GM19324 (cell line): Measurements from ENCODE around the gene PXK.

Experiments
- ATAC-seq: cut with Tn5 transposase; IDR thresholded peaks from one replicate; pipeline ENCODE4 v1.9.1; 2021; ENCODE audit warnings: mild to moderate bottlenecking, moderate library complexity; ENCODE audit not compliant: unreplicated experiment, low FRiP score

PXK gene

DNA sequence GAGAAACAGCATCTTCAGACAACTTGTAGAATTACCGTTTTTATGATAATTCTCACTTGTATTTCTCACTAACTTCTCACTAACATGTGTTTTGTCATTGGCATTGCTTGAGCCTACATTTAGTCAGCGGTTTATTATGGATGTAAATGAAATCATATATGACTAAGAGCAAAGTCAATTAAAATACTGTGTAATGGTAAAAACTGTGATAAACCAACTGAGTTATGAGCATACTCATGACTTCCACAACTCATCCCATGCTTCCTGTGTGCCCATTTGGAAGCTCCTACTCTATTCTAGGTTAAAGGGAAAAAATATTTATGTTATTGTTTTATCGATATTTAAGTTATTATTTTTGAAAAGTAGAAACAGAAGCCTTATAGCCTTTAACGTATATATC is 12.8 kb downstream of the PXK start:
- no peak for ATAC-seq

DNA sequence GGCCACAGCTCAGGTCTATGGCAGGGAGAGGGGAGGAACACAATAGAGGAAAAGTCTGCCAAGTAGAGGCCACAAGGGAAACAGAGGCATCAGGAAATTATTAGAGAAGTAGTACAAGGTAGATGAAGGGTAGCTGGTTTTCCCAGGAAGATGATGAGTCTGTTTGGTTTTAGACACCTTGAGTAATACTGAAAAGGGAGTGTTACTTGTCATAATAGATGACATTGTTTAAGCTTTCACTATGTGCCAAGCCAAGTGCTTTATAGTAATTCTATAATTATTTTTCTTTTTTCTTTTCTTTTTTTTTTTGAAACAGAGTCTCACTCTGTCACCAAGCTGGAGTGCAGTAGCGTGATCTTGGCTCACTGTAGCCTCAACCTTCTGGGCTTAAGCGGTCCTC is 13.7 kb downstream of the PXK start:
- no peak for ATAC-seq

DNA sequence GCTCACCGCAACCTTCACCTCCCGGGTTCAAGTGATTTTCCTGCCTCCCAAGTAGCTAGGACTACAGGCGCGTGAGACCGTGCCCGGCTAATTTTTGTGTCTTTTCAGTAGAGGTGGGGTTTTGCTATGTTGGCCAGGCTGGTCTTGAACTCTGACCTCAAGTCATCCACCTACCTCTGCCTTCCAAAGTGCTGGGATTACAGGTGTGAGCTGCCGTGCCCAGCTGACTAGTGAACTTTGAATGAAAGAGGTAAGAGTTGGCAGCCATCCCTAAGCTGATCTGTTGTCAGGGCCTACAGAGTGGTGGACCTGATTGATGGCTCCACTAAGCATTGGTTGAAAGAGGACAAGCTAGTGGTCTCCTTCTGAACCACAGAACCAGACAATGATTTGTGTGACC is 15.3 kb downstream of the PXK start:
- ATAC-seq: no peak

DNA sequence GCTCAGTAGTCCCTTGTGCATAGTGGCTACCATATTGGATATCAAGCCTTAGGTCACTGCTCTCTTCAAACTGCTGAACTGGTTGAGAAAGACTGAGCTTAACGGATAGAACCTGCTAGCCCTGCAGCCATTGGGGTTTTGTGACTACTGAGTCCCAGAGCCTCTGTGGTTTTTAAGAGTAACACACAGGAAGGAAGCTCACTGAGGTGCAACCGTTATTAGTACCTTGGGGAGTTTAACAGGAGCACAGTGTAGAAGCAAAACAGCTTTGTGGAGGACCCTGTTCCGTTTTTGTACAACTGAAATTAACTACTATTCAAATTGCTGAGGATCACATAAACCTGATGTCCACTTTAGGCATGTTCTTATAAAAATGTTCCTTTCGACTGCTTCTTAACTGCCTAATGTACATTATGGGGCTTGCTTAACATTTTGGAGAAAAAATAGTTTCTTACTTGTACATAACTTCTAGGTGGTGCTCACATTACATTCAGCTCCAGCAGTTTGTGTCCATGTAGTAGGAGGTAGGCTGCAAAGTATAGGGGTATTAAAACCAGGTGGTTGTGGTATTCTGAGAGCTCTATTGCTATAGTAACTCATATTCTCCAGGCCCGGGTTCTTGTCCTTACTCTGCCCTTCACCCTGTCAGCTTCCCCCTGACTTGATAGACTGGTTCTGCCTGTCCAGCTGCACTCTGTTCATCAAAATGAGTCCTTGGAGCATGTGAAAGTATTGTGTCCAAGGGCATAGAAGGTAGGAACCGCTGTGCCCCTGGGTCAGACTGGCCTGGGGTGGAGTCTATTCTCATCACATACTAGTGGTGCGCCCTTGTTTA is 17.3 kb downstream of the PXK start:
- ATAC-seq: peak; percentile 84

DNA sequence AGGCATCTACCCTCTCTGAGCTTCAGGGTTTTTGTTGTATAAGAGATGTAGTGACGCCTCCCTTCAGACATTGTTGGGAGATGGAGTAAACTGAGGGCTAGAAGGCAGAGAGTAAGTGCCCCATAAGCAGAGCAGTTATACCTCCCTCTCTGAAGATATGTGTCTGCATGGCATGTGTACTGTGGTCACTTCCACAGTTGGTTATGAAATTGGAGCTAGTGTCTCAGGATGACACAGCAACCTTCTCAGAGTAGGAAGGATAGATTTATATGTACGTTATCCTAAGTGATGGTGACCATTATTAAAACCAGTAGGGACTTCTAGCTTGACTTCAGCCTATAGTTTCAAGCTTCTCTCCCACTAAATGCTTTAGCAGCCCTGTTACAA is 17.9 kb downstream of the PXK start:
- ATAC-seq: no peak

DNA sequence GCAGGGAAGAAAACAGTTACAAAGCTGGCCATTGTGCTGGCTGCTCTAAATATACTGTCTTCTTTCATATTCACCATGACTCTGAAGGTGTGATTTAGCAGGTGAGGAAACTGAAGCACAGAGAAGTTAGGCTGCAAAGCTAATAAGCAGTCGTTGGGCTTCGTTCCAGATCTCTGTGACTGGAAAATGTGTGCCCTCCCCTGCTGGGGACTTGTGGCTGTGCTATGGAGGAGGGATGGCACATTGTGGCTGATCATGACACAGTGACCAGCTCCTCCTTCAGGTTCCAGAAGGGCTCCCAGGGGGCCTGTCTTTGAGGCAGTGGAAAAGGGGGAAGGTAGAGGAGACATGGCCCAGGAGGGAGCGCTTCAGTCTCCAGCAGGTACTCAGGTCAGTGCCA is 19.2 kb downstream of the PXK start:
- no peak for ATAC-seq

DNA sequence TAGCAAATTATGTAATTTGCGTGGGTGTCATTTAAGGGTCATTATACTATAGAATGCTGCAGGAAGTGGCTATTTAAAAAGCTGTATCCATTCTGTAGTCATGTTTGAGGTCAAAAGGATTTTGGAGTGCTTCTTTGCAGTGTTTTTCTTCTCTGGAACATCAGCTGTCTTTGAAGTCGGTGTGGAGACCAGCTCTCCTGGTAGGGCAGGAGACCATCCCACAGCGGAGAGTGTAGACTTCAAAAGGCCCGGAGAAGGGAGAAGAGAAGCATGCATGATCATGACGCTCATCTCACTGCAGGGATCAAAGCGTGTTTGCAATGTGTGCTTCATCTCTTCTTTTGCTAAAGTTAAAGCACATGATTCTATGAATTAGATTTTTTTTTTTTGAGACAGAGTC is 19.9 kb downstream of the PXK start:
- ATAC-seq: no peak

DNA sequence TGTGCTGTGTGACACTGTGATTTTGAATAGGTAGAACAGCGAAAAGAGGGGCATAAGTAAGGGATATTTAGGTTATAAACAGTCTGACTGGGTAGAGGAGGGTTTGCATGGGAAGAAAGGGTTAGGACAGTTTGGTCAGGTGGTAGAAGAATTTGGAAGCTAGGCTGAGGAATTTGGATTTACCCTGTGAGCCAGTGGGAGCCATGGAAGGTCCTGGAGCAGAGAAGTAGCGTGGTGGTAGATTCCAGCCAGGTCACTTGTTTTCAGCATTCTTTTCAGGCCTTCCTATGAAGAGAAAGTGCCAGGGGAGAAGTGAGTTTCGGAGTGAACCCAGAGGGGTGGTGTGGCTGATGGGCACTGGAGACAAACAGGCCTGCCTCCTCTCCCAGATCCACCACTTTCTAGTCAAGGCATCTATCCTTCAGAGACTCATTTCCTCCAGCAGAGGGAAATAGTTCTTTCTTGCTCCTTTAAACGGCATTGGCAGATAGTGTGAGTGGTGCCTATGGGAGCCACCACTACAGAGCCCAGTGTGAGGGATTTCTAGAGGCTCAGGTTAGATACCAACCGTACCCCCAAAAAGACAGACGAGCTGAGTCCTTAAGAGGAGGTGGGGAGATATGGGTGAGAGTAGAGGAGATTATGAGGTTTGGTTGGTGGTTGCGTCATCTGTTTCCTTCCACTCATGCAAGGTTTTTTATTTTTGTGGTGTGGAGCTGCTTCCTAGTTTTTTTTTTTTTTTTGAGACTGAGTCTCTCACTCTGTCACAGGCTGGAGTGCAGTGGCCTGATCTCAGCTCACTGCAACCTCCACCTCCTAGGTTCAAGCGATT is 21.2 kb downstream of the PXK start:
- ATAC-seq: no peak

DNA sequence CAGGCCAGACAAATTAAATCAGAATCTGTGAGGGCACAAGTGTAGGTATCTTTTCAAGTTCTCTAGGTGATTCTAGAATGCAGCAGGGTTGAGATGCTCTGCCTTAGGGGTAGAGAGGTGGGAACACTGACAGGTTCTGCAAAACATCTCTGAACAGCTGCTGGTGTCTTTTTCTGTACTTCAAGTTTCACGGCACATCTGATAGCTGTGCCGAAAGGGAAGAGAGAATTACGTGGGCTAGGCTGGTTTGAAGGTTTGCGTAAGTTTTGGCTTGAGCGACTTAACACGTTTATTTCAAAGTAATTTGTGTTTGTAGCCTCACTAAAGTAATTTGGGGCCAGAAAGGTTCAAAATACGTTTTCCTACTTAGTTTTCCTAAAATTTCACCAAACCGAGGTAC is 22.5 kb downstream of the PXK start:
- ATAC-seq: no peak

DNA sequence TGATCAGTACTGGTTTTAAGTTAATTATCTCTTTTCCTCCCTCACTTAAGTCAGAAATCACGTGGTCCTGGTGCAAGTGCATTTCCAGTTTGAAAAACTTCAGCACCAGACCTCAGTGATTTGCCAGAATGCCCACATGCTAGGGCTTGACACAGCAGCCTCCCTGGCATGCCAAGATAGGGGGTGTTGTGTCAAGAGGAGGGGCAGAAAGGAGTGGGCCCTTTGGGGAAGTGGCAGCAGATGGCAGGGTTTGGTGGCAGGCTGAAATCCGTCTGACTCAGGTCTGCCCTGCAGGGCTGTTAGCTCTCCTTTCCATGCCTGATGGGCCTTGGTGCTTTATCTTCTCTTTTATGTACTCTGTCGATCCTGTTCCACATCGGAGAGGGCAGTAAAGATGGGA is 23.4 kb downstream of the PXK start:
- no peak for ATAC-seq

DNA sequence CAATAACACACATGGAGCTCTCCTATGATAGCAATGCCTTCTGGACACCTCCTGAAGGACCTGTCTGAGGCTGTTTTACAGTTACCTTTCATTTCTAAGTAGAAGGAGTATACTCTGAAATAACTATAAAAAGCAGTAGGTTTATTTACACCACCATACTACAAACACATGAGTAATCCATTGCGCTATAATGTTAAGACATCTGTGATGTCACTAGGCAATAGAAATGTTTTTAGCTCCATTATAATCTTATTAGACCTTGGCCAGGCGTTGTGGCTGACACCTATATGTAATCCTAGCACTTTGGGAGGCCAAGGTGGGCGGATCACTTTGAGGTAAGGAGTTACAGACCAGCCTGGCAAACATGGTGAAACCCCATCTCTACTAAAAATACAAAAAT is 24.7 kb downstream of the PXK start:
- no peak for ATAC-seq

DNA sequence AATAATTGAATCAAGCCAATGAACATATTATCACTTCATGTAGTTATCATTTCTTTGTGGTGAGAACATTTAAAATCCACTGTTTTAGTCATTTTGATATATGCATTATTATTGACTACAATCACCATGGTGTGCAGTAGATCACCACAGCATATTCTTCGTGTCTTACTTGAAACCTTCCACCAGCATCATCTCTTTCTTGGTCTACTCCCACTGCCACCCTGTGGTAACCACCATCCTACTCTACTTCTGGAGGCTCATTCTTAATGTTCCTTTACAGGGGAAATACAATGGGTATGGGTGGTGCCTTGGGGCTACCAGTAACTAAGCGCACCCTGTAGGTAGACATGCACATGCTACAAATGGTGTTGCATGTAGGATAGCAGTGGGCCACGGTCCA is 25.4 kb downstream of the PXK start:
- no peak for ATAC-seq

DNA sequence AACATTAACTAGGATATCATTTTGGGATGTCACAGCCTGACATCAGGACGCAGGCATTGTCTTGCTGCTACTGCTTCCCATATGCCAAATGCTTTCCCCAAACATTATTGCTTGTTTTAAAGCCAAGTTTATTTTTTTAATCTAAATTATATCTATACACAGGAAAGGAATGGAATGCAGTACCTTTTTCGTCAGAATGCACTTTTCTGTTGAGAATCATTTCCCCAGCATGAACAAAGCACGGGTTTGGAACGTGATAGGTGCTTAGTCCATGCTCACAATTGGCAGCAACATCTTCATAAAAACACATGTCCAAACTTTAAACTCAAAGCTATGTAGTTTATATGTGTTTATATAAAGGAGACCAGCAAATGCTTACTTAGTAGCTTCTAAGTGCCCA is 26.1 kb downstream of the PXK start:
- ATAC-seq: no peak

DNA sequence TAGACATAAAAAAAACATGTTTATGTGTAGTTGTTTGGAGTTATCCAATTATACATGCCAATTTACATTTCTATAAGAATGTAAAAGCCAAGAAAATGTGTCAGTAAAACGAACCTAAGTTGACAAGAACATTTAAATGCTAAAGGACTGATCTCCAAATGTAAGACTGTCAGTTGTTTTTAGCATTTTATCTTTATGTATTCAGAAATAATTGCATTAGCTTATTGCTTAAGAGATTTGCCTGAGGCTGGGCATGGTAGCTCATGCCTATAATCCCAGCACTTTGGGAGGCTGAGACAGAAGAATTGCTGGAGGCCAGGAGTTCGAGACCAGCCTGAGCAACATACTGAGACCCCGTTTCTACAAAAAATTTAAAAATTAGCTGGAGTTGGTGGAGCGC is 26.9 kb downstream of the PXK start:
- no peak for ATAC-seq

DNA sequence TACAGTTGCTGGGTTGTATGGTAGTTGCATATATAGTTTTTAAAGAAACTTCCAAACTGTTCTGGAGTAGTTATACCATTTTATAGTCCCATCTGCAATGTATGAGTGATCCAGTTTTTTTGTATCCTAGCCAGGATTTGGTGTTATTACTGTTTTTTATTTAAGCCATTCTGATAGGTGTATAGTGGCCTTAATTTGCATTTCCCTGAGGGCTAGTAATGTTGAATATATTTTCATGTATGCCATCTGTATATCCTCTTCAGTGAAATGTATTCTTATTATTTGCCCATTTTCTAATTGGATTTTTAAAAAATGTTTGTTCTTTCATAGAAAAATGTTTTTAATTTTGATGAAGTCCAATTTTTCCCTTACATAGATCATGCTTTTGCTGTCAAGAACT is 29.2 kb downstream of the PXK start:
- ATAC-seq: no peak

DNA sequence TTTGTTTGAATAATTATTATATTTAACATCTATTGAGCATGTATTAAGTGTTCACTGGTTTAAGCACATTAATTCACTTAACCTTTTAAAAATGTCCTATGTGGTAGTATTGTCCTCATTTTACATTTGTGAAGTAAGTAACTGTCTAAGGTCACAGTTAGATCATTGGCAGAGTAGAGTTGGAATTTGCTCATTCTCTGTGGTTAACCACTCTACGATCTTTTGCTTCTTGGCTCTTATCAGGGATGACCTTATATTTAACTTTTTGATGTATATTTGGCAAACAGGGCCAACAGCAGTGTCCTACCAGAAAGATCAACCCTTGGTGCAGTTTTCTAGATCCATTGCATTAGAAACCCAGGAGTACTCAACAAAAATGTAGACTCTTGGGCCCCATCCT is 34.0 kb downstream of the PXK start:
- ATAC-seq: no peak

DNA sequence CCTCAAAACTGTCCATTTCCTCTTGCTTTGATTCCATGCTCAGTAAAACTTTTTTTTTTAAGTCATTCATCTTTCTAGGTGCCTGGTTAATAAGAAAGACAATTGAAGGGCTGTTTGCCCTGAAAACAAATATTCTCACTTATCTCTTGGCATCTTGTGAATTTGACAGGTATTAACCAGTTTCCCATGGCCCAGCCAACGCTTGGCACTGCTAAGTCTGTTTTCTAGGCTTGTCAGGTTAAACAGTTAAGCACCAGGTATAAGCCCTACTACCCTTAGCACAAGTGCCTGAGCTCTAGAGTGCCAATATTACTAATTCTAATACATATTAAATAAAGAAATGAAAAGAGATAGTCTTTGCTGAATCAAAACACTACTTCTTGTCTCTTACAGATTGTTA is 36.3 kb downstream of the PXK start:
- ATAC-seq: no peak

DNA sequence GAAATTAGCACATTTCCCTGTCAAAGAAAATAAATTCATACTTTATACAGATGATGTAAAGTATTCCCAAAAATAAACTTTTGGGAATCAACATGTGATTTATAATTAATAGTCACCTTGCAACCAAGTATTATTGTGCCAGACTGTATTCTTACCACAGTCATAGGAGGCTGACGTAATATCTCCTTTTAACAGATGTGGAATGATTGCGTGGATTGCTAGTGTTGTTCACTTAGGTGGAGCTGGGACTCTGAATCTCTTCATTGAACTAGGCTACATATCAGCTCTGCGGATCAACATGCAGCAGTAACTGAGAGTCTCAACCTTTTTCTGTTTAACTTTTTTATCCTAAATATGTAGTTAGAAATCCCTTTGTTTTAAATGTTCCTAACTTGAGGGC is 37.2 kb downstream of the PXK start:
- ATAC-seq: no peak

DNA sequence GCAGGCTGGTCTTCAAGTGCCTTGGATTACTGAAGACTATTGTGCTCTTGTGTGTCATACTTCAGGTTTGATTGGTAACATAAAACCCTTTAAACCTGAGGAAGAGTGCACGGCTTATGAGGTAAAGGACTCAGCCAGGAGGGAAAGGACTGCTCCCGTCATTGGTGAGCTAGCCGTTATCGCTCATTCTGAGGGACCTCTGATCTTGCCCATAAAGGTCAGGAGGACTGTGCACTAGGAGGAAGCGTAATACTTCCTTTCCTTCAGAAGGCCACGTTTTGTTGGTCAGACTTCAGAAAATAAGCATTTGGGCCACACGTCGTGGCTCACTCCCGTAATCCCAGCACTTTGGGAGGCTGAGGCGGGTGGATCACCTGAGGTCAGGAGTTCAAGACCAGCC is 37.7 kb downstream of the PXK start:
- ATAC-seq: no peak

DNA sequence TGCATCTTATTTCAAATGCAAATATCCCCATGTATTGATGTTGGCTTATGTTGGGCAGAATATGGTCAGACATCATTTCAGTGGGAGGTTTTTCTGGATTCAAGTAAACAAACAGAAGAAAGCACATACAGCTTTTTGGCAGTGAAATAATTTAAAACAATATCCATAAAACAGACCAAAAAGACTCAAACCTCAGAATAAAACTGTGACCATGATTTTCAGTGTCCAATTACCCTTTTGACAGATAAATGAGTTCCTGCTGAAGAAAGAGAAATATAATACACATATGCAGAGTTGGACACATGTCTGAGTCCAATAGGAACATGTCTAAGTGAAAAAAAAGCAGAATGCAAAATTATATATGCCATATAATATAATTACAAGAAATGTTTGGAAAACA is 39.1 kb downstream of the PXK start:
- no peak for ATAC-seq

DNA sequence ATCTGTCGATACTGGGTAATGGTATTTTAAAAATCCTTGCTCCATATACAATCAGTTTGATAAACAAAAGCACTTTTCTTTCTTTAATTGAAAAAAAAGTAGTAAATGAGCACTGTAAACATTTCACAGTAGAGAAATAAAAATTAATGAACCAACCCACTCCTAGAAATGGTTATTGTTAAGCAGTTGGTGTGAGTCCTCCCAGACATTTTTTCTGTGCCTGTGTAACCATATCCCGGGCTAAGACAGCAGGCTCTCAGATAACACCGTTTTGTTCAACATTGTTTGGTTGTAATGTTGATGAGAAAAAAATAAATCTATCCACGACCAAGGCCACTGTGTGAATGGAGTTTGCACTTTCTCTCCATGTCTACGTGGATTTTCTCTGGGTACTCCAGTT is 42.6 kb downstream of the PXK start:
- ATAC-seq: no peak

DNA sequence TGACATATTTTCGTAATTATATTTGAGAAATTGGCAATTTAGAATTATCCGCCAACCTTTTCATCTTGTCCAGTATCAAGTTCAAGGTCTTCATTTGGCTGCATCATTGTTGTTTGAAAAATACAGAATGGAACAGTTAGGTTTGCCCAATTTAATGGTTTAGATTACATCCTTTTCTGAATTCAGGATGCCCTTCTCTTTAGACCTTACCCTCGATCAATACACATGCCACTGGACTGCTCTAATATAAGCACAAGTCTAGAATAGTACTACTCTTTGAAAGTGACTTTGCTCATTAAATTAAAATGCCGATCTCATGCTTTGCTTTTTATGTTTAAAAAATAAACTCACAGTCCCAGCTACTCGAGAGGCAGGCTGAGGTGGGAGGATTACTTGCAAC is 44.5 kb downstream of the PXK start:
- no peak for ATAC-seq
